ENCODE measurements around the gene VSTM5.

Gene VSTM5

GRCh38 chr11:93784145-93784934 is 66.1 kb downstream of the VSTM5 start, which contains the start of gene MED17:
Gene MED17 (plus strand): TSS chr11:93784282. CDS start chr11:93784514, 232 bp downstream.
- H3K27ac ChIP-seq (replicated peaks), result peak within 1 kb of the TSS; percentile 93
- TF ChIP-seq REST (IDR thresholded peaks at IDR 0.05; ENCODE audit: insufficient replicate concordance, low read depth) (no peak), CTCF (IDR thresholded peaks at IDR 0.05; ENCODE audit: insufficient read depth, low read length) (peak; percentile 17), POLR2AphosphoS5 (IDR thresholded peaks at IDR 0.05; ENCODE audit: low read depth) (peak; percentile 81), SPI1 (IDR thresholded peaks at IDR 0.05; ENCODE audit: borderline replicate concordance, low read depth) (no peak; the same call in 1 of the 2 replicates), GABPA (IDR thresholded peaks at IDR 0.05; ENCODE audit: low read depth) (peak; percentile 88)
- DNase-seq (ENCODE audit: low read depth in 1 of 2, low spot score in 1 of 2), result peak; percentile 69 to 94
- no peaks in the 10 kb centered on the region for H3K27me3 ChIP-seq (ENCODE audit: insufficient read depth, poor library complexity, severe bottlenecking)
- H3K4me3 ChIP-seq (replicated peaks; ENCODE audit: insufficient read depth, low read length), result peak within 1 kb of the TSS; percentile 95

- TF ChIP-seq POLR2AphosphoS5 (IDR thresholded peaks at IDR 0.05; ENCODE audit: low read depth) (no peak), SPI1 (IDR thresholded peaks at IDR 0.05; ENCODE audit: borderline replicate concordance, low read depth) (no peak), REST (IDR thresholded peaks at IDR 0.05; ENCODE audit: insufficient replicate concordance, low read depth) (no peak), CTCF (IDR thresholded peaks at IDR 0.05; ENCODE audit: insufficient read depth, low read length) (no peak), GABPA (IDR thresholded peaks at IDR 0.05; ENCODE audit: low read depth) (no peak)
- DNase-seq (ENCODE audit: low read depth in 1 of 2, low spot score in 1 of 2), result no peak
- Histone ChIP-seq H3K27ac (replicated peaks) (peak overlapping the region; percentile 93), H3K27me3 (ENCODE audit: insufficient read depth, poor library complexity, severe bottlenecking) (no peaks in the 10 kb centered on the region), H3K4me3 (replicated peaks; ENCODE audit: insufficient read depth, low read length) (peak overlapping the region; percentile 95)
These were observed 66.7 kb downstream of the VSTM5 start for GRCh38 chr11:93783765-93784144.

DNA sequence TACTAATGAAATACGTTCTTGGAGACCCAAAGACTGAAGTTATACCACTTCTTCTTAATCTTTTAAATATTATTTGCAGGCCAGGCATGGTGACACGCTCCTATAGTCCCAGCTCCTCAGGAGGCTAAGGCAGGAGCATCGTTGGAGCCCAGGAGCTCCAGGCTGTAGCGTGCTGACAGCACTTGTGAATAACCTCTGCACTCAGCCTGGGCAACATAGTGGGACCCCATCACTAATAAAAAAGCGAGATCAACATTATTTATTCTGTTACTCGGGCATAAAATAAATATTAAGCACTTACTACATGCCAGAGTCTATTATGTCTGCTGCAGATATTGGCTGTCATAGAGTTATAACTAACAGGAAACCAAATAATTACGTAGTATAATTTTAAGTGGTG is 67.1 kb downstream of the VSTM5 start:
- Histone ChIP-seq H3K27ac (replicated peaks) (peak overlapping the region; percentile 93; the same call in 1 of the 2 replicates), H3K4me3 (replicated peaks; ENCODE audit: insufficient read depth, low read length) (peak overlapping the region; percentile 95), H3K27me3 (ENCODE audit: insufficient read depth, poor library complexity, severe bottlenecking) (no peaks in the 10 kb centered on the region)
- TF ChIP-seq POLR2AphosphoS5 (IDR thresholded peaks at IDR 0.05; ENCODE audit: low read depth) (no peak), REST (IDR thresholded peaks at IDR 0.05; ENCODE audit: insufficient replicate concordance, low read depth) (no peak), CTCF (IDR thresholded peaks at IDR 0.05; ENCODE audit: insufficient read depth, low read length) (no peak), SPI1 (IDR thresholded peaks at IDR 0.05; ENCODE audit: borderline replicate concordance, low read depth) (no peak), GABPA (IDR thresholded peaks at IDR 0.05; ENCODE audit: low read depth) (no peak)
- no peak for DNase-seq (ENCODE audit: low read depth in 1 of 2, low spot score in 1 of 2)

Data from HL-60 (cell line).